ENCODE measurements around the gene GPR137.
A peak's percentile ranks its signal among the peaks of the same experiment; 100 is the strongest.
"Not testable (repeated sequence)": the region's sequence is repeated elsewhere in the genome, so short reads cannot be mapped to it uniquely, and the experiment has no call there.

Gene GPR137

GRCh38 chr11:64304316-64305072 is 18.8 kb downstream of the GPR137 start:
- DNase-seq (ENCODE audit: low read depth in 2 of 2): peak; percentile 82 to 98

- DNase-seq (ENCODE audit: low read depth in 2 of 2): peak; percentile 99 to 100
Observed at GRCh38 chr11:64305075-64305690, 19.5 kb downstream of the GPR137 start, which contains the start of gene ESRRA. TSS of gene ESRRA (plus strand) at chr11:64305524. CDS start at chr11:64307180, 1,656 bp downstream.

- DNase-seq (ENCODE audit: low read depth in 2 of 2): peak; percentile 51 to 66
Observed at GRCh38 chr11:64305691-64306562, 20.3 kb downstream of the GPR137 start.

- DNase-seq (ENCODE audit: low read depth in 2 of 2): no peak
Observed at GRCh38 chr11:64306563-64306875, 20.9 kb downstream of the GPR137 start.

GRCh38 chr11:64306876-64307622 is 21.4 kb downstream of the GPR137 start:
- DNase-seq (ENCODE audit: low read depth in 2 of 2): no peak

GRCh38 chr11:64307795-64308194 is 22.1 kb downstream of the GPR137 start:
- not testable (repeated sequence) for DNase-seq (ENCODE audit: low read depth in 2 of 2)

- DNase-seq (ENCODE audit: low read depth in 2 of 2): no peak
Observed at GRCh38 chr11:64312947-64313346, 27.3 kb downstream of the GPR137 start.

GRCh38 chr11:64313491-64314145 is 28.0 kb downstream of the GPR137 start:
- no peak for DNase-seq (ENCODE audit: low read depth in 2 of 2)

- DNase-seq (ENCODE audit: low read depth in 2 of 2): no peak
Observed at GRCh38 chr11:64314146-64314804, 28.6 kb downstream of the GPR137 start.

GRCh38 chr11:64314805-64315561 is 29.3 kb downstream of the GPR137 start:
- DNase-seq (ENCODE audit: low read depth in 2 of 2): no peak

- DNase-seq (ENCODE audit: low read depth in 2 of 2): not testable (repeated sequence)
Observed at GRCh38 chr11:64315667-64316526, 30.2 kb downstream of the GPR137 start.

- no peak for DNase-seq (ENCODE audit: low read depth in 2 of 2)
Observed at GRCh38 chr11:64316672-64317324, 31.1 kb downstream of the GPR137 start.

GRCh38 chr11:64317325-64317960 is 31.8 kb downstream of the GPR137 start, which contains the start of gene TRMT112:
TSS of gene TRMT112 (minus strand) at chr11:64317559. CDS start at chr11:64317526, 33 bp downstream.
- DNase-seq (ENCODE audit: low read depth in 2 of 2): peak; percentile 93 to 95

- peak; percentile 87 to 92 for DNase-seq (ENCODE audit: low read depth in 2 of 2)
Observed at GRCh38 chr11:64317961-64318765, 32.5 kb downstream of the GPR137 start, which contains the start of gene PRDX5. TSS of gene PRDX5 (plus strand) at chr11:64318121. CDS start at chr11:64318216, 95 bp downstream.

GRCh38 chr11:64318766-64319761 is 33.4 kb downstream of the GPR137 start:
- no peak for DNase-seq (ENCODE audit: low read depth in 2 of 2)

Measured in stimulated activated CD4-positive, alpha-beta T cell treated with anti-CD3 and anti-CD28 coated beads, Interleukin-12 subunit alpha, Interleukin-12 subunit beta, amount 100 ng/mL, for 24 hours (primary cell).